Uterus (tissue), 4 donors: ENCODE measurements around the gene ADA. TPM values are rescaled to one million over a fixed set of nuclear protein-coding genes. Genes with fewer than 3 reads are reported as not detected.
"Not testable (repeated sequence)": the region's sequence is repeated elsewhere in the genome, so short reads cannot be mapped to it uniquely, and the experiment has no call there.

Source experiments
- DNase-seq, 2 donors: peaks; one replicate each; pipeline ENCODE4 v3.0.0-alpha.2; 2019 to 2020
- H3K27ac ChIP-seq, 2 donors: fragments of 200-600 bp; sonication (generic); 1 replicate in 1 of 2; 2 replicates in 1 of 2; pipeline ENCODE4 v1.5.1; 2016 to 2018
- H3K27me3 ChIP-seq, 2 donors: fragments of 200-600 bp; sonication (generic); one replicate each; pipeline ENCODE4 v1.5.1; 2018 to 2019; ENCODE audit warnings: control low read depth in 1 of 2
- H3K36me3 ChIP-seq, 2 donors: fragments of 200-600 bp; sonication (generic); one replicate each; pipeline ENCODE4 v1.5.1; 2019; ENCODE audit warnings: control low read depth in 1 of 2
- H3K4me1 ChIP-seq, 2 donors: fragments of 200-600 bp; sonication (generic); one replicate each; pipeline ENCODE4 v1.5.1; 2018 to 2019; ENCODE audit warnings: control low read depth in 1 of 2
- H3K4me3 ChIP-seq, 2 donors: fragments of 200-600 bp; sonication (generic); 1 replicate in 1 of 2; 2 replicates in 1 of 2; pipeline ENCODE4 v1.5.1; 2018 to 2019; ENCODE audit warnings: mild to moderate bottlenecking in 1 of 2
- H3K9me3 ChIP-seq, 2 donors: fragments of 200-600 bp; sonication (generic); one replicate each; pipeline ENCODE4 v1.5.1; 2019; ENCODE audit warnings: control low read depth in 1 of 2
- CTCF ChIP-seq, 4 experiments: fragments of 200-600 bp in 2 of 4; fragments of 450-650 bp in 2 of 4; sonication (generic) in 2 of 4; IDR thresholded peaks; one replicate each; pipeline ENCODE4 v1.5.1; 2016 to 2019; ENCODE audit warnings: antibody characterized with exemption in 4 of 4, mild to moderate bottlenecking in 2 of 4, moderate library complexity in 1 of 4
- POLR2A ChIP-seq, 2 donors: fragments of 450-650 bp; IDR thresholded peaks; one replicate each; pipeline ENCODE4 v1.6.1; 2016; ENCODE audit warnings: antibody characterized with exemption in 2 of 2, mild to moderate bottlenecking in 1 of 2, moderate library complexity in 1 of 2
- intact Hi-C: fragments of 100-400 bp; cut with DNase I; formaldehyde crosslinking; loops from one replicate; pipeline ENCODE4 v1.15.1; 2023; ENCODE audit warnings: low total_unique reads
- total RNA-seq, 4 donors: library from RNA; depleted of rRNA in 3 of 4; stranded (reverse); fragments of >200 nt in 3 of 4; gene quantifications; one replicate each; pipeline versions ENCODE4 v1.1.0 to v1.2.4, GENCODE V29; 2014 to 2023
- donor health status: DM: yes; HTN: yes; CAD: no.

ADA gene
- total RNA-seq, 4 donors from 2014 or later = 0.59 to 11.0 (median 4.8) TPM

- DNase-seq = no peak
- no peak for TF ChIP-seq POLR2A (IDR thresholded peaks at IDR 0.05)
- TF ChIP-seq CTCF (IDR thresholded peaks at IDR 0.05) = no peak
- Histone ChIP-seq H3K4me1 (no peaks in the 10 kb centered on the region), H3K27me3 (no peaks in the 10 kb centered on the region), H3K9me3 (no peaks in the 10 kb centered on the region), H3K4me3 (no peak overlapping the region), H3K27ac (no peak overlapping the region), H3K36me3 (no peaks in the 10 kb centered on the region)
- intact Hi-C loops = no loop called here
Observed at GRCh38 chr20:44678990-44679611, 27.6 kb upstream of the ADA start.

GRCh38 chr20:44678242-44678641 is 26.7 kb upstream of the ADA start:
- H3K27ac ChIP-seq = no peak overlapping the region
- no peak for DNase-seq
- intact Hi-C loops = no loop called here

GRCh38 chr20:44672318-44672902 is 20.9 kb upstream of the ADA start:
- H3K27ac ChIP-seq, H3K4me3 ChIP-seq, H3K9me3 ChIP-seq, DNase-seq, intact Hi-C loops, H3K4me1 ChIP-seq, H3K36me3 ChIP-seq, H3K27me3 ChIP-seq: not testable (repeated sequence)

More at GRCh38 chr20:44678242-44678641, 26.7 kb upstream of the ADA start:
- Histone ChIP-seq H3K4me1 (no peaks in the 10 kb centered on the region), H3K27me3 (no peaks in the 10 kb centered on the region), H3K4me3 (no peak overlapping the region), H3K9me3 (no peaks in the 10 kb centered on the region), H3K36me3 (no peaks in the 10 kb centered on the region)
- TF ChIP-seq CTCF (IDR thresholded peaks at IDR 0.05) (no peak), POLR2A (IDR thresholded peaks at IDR 0.05) (no peak)

DNA sequence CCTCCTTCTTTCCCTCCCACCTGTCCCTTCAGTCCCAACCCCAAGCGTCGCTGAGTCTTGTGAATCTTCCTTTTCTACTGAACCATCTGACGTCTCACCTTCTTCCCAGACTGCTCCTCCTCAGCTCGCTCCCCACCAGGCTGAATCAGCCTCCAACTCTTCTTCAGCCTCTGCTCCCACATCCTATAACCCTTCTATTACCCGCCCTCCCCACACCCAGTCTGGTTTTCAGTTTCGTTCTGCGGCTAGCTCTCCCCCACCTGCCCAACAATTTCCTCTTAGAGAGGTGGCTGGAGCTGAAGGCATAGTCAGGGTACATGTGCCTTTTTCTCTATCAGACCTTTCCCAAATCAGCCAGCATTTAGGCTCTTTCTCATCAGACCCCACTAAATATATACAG is 20.0 kb upstream of the ADA start:
- intact Hi-C loops, H3K4me3 ChIP-seq, H3K4me1 ChIP-seq, DNase-seq, H3K27me3 ChIP-seq, H3K36me3 ChIP-seq, H3K9me3 ChIP-seq, H3K27ac ChIP-seq: not testable (repeated sequence)

DNA sequence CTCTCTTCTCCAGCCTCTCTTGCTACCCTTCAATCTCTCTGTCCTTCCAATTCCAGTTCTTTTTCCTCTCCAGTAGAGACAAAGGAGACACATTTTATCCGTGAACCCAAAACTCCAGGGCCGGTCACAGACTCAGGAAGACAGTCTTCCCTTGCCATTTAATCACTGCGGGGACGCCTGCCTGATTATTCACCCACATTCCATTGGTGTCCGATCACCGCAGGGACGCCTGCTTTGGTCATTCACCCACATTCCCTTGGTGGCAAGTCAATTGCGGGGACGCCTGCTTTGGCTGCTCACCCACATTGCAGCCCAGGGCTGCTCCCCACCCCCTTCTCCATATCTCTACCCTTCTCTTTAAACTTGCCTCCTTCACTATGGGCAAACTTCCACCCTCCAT is 19.4 kb upstream of the ADA start:
- H3K9me3 ChIP-seq, H3K36me3 ChIP-seq, intact Hi-C loops, H3K4me3 ChIP-seq, H3K4me1 ChIP-seq, DNase-seq, H3K27me3 ChIP-seq, H3K27ac ChIP-seq: not testable (repeated sequence)

- no peak for TF ChIP-seq CTCF (IDR thresholded peaks at IDR 0.05)
- no peaks in the 10 kb centered on the region for H3K27me3 ChIP-seq
- intact Hi-C loops = no loop called here
Observed at GRCh38 chr20:44666066-44666465, 14.6 kb upstream of the ADA start.

DNA sequence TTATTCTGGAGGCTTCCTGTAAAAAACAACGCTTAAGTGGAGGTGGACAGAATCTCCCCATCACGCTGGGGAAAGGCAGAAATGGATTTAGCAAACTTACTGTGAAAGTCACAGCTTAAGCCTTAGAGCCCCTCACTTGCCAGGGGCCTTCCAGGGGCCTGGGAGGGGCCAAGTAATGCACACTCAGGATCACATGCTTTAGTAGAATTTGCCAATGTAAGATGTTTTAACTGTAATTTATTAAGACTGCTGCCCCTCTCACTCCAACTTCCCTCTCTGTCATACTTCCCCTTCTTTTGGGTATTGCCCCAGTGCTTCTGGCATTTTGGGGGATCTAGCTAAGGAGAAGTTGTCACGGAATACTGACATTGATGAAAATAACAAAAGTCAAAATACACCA is 12.6 kb upstream of the ADA start:
- H3K4me3 ChIP-seq = no peak overlapping the region
- H3K27ac ChIP-seq = no peak overlapping the region
- H3K9me3 ChIP-seq = no peaks in the 10 kb centered on the region
- TF ChIP-seq CTCF (IDR thresholded peaks at IDR 0.05) = no peak
- no peak for TF ChIP-seq POLR2A (IDR thresholded peaks at IDR 0.05)
- no peak for DNase-seq
- H3K36me3 ChIP-seq = no peaks in the 10 kb centered on the region
- intact Hi-C loops = no loop called here
- no peaks in the 10 kb centered on the region for H3K27me3 ChIP-seq
- H3K4me1 ChIP-seq = no peaks in the 10 kb centered on the region

More at GRCh38 chr20:44666066-44666465, 14.6 kb upstream of the ADA start:
- Histone ChIP-seq H3K4me3 (no peak overlapping the region), H3K4me1 (no peaks in the 10 kb centered on the region), H3K9me3 (no peaks in the 10 kb centered on the region), H3K36me3 (no peaks in the 10 kb centered on the region), H3K27ac (no peak overlapping the region)
- DNase-seq = no peak
